Epithelial cell of esophagus (primary cell): ENCODE results near the gene SLC37A2.

Experiments used
- DNase-seq: peaks from one replicate; pipeline ENCODE4 v3.0.0; 2010; ENCODE audit warnings: low read depth
- H3K4me3 ChIP-seq: 2 replicates; pipeline ENCODE4 v1.5.1; 2011; ENCODE audit warnings: mild to moderate bottlenecking, low read length, control low read depth
- TF ChIP-seq, protein P1 (sequence below): IDR thresholded peaks from 2 replicates; pipeline ENCODE4 v1.5.1; 2011; ENCODE audit warnings: low read depth, mild to moderate bottlenecking, low read length, control low read depth, inconsistent platforms; ENCODE audit not compliant: insufficient read depth; ENCODE audit errors: missing control alignments

Gene SLC37A2

DNA sequence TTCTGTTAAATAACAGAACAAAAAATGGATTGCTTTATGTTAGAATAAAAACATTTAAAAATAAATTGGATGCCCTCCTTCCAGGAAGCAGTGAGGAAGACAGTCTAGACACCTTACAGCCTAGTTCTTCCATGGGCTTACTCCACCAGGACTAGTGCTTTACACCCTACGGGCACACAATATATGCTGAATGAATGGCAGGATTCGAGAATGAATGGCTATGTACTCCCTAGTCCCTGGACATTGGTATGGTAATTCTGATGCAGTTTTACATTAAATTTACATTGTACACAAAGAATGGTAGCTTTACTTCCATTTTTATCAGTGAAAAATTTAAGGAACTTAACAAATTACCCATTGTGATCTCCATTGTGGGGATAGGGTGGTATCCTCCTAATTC lies 31.6 kb downstream of the SLC37A2 start:
- TF ChIP-seq, protein P1, sequence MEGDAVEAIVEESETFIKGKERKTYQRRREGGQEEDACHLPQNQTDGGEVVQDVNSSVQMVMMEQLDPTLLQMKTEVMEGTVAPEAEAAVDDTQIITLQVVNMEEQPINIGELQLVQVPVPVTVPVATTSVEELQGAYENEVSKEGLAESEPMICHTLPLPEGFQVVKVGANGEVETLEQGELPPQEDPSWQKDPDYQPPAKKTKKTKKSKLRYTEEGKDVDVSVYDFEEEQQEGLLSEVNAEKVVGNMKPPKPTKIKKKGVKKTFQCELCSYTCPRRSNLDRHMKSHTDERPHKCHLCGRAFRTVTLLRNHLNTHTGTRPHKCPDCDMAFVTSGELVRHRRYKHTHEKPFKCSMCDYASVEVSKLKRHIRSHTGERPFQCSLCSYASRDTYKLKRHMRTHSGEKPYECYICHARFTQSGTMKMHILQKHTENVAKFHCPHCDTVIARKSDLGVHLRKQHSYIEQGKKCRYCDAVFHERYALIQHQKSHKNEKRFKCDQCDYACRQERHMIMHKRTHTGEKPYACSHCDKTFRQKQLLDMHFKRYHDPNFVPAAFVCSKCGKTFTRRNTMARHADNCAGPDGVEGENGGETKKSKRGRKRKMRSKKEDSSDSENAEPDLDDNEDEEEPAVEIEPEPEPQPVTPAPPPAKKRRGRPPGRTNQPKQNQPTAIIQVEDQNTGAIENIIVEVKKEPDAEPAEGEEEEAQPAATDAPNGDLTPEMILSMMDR, result no peak
- H3K4me3 ChIP-seq, result no peak overlapping the region
- no peak for DNase-seq

DNA sequence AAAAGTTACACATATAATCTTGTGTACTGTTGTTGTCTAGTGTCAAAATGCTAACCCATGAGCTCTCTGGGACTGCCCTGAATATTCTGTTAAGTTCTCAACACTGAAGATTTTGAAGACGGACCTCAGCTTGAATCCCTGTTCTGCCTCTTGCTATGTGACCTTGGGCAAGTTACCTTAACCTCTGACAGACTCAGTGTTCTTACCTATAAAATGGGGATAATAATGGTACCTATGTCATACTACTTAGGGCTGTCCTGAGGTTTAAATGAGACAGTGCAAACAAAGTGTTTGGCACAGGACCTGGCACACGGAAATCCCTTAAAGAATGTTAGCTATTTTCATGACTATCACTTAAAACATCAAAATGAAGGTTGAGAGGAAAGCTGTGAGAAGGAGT lies 37.0 kb downstream of the SLC37A2 start:
- H3K4me3 ChIP-seq, result no peak overlapping the region
- DNase-seq, result no peak
- TF ChIP-seq, protein P1, result no peak

DNA sequence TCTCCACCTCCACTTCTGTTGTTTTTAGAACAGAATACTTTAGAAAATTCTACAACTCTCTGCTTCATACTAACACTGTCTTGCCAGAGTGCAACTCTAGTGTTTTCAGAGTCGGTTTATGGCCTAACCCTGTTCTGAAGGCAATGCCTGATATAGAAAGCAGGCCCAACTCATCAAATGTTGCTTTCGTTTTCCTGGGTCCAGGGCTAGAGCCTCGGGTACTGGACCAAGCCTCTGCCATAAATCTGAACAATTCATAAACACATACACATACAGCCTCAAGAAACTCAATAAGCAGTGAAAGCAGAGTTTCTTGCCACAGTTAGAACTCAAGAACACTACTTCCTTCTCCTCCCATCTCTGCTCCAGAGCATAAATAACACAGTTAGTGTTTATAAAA lies 38.5 kb downstream of the SLC37A2 start:
- H3K4me3 ChIP-seq, result no peak overlapping the region
- DNase-seq, result no peak
- TF ChIP-seq, protein P1, result no peak

DNA sequence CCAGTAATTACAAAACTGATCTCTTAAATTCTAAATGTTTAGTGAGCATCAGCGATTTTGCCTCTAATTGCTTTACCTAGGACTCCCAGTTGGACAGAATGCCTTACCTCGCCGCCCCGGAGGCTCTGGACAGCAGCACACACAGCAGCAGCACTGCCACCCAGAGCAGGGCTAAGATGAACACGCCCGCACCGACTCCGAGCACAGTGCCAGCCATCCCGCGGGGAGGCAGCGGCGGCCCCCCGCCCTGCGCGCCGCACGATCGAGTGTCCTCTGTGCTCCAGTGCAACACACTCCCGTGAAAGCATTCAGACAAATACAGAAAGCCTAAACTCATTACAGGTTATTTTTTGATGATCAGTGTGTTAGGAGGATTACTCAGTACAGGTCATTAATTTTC lies 38.9 kb downstream of the SLC37A2 start:
- DNase-seq, result no peak
- TF ChIP-seq, protein P1, result no peak
- H3K4me3 ChIP-seq, result no peak overlapping the region

DNA sequence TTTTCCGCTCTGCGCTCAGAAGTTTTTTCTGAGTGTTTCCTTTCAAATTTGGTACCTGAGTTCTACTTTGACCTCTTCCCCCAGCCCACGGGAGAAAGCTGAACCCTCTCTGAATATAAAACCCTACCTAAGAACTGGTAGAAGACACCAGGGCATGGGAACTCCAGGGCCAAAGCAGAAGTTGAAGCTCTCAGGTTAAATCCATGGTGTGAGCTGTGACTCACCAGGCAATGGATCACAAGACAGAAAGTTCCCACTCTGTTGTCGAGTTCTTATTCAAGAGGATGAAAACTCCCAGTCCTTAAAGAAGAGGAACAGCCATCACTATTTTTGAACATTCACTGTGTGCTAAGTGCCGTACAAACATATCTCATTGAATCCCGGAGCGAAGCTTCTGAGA lies 39.4 kb downstream of the SLC37A2 start:
- TF ChIP-seq, protein P1, result no peak
- DNase-seq, result no peak
- no peak overlapping the region for H3K4me3 ChIP-seq

DNA sequence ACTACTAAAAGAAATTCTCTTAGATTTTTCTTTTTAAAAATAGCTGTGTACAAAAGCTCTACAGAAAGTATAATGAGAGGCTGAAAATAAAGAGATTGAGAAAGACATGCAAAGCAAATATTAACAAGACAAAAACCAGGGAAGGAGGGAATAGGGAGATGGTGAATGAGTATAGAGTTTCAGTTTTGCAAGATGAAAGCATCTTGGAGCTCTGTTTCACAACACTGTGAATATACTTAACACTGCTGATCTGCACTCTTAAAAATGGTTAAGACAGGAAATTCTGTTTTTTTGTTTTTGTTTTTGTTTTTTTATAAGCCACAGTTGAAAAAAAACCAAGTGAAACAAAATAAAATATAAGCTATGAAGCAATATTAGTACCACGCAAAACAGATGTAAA lies 42.8 kb downstream of the SLC37A2 start:
- H3K4me3 ChIP-seq, result no peak overlapping the region
- TF ChIP-seq, protein P1, result no peak
- no peak for DNase-seq

DNA sequence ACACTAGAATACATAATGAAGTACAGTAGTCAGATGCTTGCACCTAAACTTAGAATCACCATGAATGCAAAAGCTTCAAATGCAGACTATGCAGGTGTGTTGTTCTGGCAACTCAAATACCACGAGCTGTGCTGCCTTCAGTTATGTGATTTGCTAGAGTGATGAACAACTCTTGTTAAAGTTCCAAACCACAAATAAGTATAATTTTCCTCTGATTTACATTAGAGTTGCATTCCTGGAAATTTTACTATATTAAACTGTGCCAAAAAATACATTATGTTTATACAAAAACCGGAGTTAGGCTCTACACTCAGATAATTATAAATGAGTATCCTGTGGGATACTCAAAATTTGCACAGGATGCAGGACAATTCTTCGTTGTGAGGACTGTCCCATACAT lies 45.4 kb downstream of the SLC37A2 start:
- DNase-seq, result no peak
- no peak overlapping the region for H3K4me3 ChIP-seq
- TF ChIP-seq, protein P1, result no peak
